ENCODE results near the gene PGBD5.

Gene PGBD5, protein sequence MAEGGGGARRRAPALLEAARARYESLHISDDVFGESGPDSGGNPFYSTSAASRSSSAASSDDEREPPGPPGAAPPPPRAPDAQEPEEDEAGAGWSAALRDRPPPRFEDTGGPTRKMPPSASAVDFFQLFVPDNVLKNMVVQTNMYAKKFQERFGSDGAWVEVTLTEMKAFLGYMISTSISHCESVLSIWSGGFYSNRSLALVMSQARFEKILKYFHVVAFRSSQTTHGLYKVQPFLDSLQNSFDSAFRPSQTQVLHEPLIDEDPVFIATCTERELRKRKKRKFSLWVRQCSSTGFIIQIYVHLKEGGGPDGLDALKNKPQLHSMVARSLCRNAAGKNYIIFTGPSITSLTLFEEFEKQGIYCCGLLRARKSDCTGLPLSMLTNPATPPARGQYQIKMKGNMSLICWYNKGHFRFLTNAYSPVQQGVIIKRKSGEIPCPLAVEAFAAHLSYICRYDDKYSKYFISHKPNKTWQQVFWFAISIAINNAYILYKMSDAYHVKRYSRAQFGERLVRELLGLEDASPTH

DNA sequence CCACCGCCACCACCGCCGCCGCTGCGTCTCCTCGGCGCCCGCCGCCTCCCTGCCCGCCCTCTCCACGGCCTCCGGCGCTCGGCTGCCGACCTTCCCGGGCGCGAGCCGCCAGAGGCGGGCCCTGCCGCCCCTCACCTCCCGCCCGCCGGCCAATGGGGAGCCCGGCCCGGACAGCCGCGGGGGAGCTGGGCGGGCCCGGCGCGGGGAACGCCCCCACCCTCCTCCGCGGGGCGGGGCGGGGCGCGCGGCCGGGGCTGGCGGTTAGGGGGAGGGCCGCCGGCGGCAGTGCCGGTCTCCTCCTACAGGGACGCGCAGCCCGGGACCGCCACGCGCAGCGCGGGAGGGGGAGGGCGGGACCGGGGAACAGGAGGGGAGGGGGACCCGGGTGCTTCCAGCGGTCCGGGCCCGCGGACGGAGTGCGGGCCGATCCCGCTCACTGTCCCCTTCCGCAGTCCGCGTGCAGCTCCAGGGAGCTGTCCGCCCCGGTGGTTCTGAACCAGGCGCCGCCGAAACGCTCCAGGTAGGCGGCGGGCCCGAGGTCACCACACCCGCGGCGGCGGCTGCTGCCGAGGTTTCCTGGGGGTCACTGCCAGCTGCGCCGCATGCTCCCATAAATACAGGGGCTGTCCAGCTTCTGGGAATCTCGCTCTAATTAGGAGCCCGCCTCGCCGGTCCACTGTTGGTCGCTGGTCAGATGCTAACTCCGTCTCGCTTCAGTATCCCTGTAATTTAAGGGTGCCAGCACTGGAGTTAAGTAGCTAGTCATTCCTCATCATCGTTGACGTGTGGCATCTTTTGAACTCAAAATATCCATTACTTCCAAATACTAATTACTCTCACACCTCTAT is at the start of gene PGBD5:
PGBD5 (minus strand) TSS at position 87 of the 848 bp plus-strand sequence. CDS start 404 bp downstream, outside the sequence.
- TF ChIP-seq, protein P1, sequence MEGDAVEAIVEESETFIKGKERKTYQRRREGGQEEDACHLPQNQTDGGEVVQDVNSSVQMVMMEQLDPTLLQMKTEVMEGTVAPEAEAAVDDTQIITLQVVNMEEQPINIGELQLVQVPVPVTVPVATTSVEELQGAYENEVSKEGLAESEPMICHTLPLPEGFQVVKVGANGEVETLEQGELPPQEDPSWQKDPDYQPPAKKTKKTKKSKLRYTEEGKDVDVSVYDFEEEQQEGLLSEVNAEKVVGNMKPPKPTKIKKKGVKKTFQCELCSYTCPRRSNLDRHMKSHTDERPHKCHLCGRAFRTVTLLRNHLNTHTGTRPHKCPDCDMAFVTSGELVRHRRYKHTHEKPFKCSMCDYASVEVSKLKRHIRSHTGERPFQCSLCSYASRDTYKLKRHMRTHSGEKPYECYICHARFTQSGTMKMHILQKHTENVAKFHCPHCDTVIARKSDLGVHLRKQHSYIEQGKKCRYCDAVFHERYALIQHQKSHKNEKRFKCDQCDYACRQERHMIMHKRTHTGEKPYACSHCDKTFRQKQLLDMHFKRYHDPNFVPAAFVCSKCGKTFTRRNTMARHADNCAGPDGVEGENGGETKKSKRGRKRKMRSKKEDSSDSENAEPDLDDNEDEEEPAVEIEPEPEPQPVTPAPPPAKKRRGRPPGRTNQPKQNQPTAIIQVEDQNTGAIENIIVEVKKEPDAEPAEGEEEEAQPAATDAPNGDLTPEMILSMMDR (IDR thresholded peaks at IDR 0.05): no peak

DNA sequence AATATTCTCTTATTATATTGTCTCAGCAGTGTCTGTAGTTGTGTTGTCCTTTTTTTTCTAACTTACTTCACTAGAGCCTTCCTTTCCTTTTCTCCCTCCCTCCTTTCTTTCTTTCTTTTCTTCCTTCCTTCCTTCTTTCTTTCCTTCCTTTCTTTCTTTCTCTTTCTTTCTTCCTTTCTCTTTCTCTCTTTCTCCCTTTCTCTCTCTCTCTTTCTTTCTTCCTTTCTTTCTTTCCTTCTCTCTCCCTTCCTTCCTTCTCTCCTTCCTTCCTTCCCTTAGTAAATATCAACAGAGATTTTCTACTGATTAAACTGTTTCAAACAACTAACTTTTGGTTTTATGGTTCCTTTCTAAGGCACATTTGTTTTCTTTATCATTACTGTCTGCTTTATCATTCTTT is 43.1 kb upstream of the PGBD5 start:
- TF ChIP-seq, protein P1 (IDR thresholded peaks at IDR 0.05): no peak

DNA sequence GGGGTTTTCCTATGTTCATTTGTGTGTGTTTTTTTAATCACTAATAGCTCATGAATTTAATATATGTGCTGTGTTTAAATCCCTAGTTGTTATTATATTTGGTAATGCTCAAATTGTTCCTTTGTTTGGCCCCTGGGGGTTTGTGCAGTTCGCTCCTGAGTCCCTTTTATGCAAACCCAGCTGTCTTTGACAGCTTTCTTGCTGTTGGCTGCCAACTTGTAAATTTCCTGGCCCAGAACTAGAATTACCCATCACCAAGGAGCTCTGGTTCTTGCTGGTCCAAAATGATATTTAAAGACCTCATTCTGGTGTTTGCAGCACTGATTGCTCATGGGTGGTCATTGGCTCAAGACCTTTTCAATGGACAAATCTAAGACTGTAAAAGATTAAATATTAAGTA is 39.6 kb upstream of the PGBD5 start:
- TF ChIP-seq, protein P1 (IDR thresholded peaks at IDR 0.05): no peak

DNA sequence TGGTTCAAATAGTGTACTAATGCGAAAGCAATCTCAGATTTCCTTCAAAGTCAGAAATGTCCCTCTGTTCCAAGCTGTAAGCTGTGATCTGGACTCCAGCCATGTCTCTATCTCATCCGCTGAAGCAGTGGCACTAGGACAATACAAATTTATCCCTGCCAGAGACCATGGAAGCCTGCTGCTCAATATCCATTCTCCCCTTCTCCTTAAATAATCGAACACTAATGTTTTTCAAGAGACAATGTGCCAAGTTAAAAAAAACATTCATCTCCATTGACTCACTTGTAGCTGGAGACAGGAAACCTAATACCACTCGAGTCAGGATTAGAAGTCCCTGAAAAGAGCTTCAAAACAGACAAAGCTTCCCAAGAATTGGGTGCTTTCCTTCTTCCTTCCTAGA is 38.5 kb upstream of the PGBD5 start:
- TF ChIP-seq, protein P1 (IDR thresholded peaks at IDR 0.05): no peak

DNA sequence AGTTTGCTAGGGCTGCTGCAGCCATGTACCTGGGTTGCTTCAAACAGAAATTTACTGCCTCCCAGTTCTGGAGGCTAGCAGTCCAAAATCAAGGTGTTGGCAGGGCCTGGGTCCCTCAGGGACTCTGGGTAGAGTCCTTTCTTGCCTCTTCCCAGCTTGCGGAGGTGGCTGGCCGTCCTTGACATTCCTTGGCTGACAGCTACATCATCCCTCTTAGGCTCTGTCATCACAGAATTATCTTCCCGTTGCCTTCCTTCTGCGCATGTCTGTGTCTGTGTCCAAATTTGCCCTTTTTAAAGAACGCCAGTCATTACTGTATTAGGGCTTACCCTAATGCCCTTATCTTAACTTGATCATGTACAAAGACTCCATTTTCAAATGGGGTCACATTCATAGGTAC is 37.6 kb upstream of the PGBD5 start:
- TF ChIP-seq, protein P1 (IDR thresholded peaks at IDR 0.05): no peak

DNA sequence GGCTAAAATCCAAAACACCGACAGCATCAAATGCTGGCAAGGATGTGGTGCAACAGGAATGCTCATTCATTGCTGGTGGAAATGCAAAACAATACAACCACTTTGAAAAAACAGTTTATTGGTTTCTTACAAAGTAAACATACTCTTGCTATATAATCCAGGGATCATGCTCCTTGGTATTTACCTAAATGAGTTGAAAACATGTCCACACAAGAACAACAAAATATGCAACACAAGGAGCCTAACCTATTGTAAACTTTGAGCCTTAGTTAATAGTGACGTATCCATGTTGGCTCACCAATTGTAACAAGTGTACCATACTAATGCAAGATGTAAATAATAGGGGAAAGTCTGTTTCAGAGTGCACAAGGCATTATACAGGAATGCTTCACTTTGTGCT is 37.2 kb upstream of the PGBD5 start:
- TF ChIP-seq, protein P1 (IDR thresholded peaks at IDR 0.05): no peak

DNA sequence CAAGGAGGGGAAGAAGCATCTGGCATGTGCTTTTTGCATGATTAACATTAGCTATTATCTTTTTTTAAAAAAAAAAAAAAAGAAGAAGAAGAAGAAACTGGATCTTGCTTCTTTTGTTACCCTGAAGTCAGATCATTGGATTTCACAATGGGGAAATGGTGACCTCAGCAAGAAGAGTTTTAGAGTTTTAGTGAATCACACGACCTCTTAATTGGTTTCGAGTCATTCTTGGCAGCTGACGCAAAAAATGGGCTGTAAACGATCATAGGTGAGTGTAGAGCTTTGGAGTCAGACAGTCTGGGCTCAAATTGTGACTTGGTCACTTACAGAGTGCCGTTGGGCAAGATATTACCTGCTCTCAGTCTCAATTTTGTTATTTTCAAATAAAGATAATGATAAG is 33.3 kb upstream of the PGBD5 start:
- TF ChIP-seq, protein P1 (IDR thresholded peaks at IDR 0.05): no peak
